Suprapubic skin (tissue), 4 donors: ENCODE data around the gene GPN3. TPM values are rescaled to one million over a fixed set of nuclear protein-coding genes. Genes with fewer than 3 reads are reported as not detected.

Experiments
- DNase-seq, 2 donors: peaks; one replicate each; pipeline ENCODE4 v3.0.0-alpha.2; 2019; ENCODE audit warnings: low spot score in 2 of 2
- H3K27ac ChIP-seq: fragments of 200-600 bp; sonication (generic); one replicate; pipeline ENCODE4 v1.5.1; 2019
- H3K27me3 ChIP-seq: fragments of 200-600 bp; sonication (generic); one replicate; pipeline ENCODE4 v1.5.1; 2019
- H3K36me3 ChIP-seq: fragments of 200-600 bp; sonication (generic); one replicate; pipeline ENCODE4 v1.5.1; 2019
- H3K4me1 ChIP-seq: fragments of 200-600 bp; sonication (generic); one replicate; pipeline ENCODE4 v1.5.1; 2019
- H3K4me3 ChIP-seq: fragments of 200-600 bp; sonication (generic); one replicate; pipeline ENCODE4 v1.5.1; 2019; ENCODE audit warnings: mild to moderate bottlenecking
- H3K9me3 ChIP-seq: fragments of 200-600 bp; sonication (generic); one replicate; pipeline ENCODE4 v1.5.1; 2019
- CTCF ChIP-seq, 2 donors: fragments of 200-600 bp in 1 of 2; fragments of 450-650 bp in 1 of 2; sonication (generic) in 1 of 2; IDR thresholded peaks; one replicate each; pipeline ENCODE4 v1.5.1; 2016 to 2019; ENCODE audit warnings: antibody characterized with exemption in 2 of 2, mild to moderate bottlenecking in 1 of 2, moderate library complexity in 1 of 2
- EP300 ChIP-seq: sonication (generic); formaldehyde crosslinking; IDR thresholded peaks from one replicate; pipeline ENCODE4 v1.6.1; 2017; ENCODE audit warnings: antibody characterized with exemption
- POLR2A ChIP-seq, 2 donors: fragments of 450-650 bp; IDR thresholded peaks; one replicate each; pipeline ENCODE4 v1.6.1; 2017; ENCODE audit warnings: antibody characterized with exemption in 2 of 2, mild to moderate bottlenecking in 2 of 2, moderate library complexity in 2 of 2
- POLR2AphosphoS5 ChIP-seq, 3 donors: sonication (generic); formaldehyde crosslinking; IDR thresholded peaks; one replicate each; pipeline ENCODE4 v1.6.1; 2017; ENCODE audit warnings: antibody characterized with exemption in 3 of 3
- WGBS: methylation state at CpG from one replicate; pipeline ENCODE4 v1.1.5; 2018; 5-methylcytosine and 5-hydroxymethylcytosine counted together
- total RNA-seq, 4 donors: library from RNA; depleted of rRNA; stranded (reverse); fragments of >200 nt; gene quantifications; one replicate each; pipeline ENCODE4 v1.1.0, GENCODE V29; 2016

GPN3 gene
- total RNA-seq, 4 donors from 2014 or later, result 9.6 to 17.1 (median 13.3) TPM

DNA sequence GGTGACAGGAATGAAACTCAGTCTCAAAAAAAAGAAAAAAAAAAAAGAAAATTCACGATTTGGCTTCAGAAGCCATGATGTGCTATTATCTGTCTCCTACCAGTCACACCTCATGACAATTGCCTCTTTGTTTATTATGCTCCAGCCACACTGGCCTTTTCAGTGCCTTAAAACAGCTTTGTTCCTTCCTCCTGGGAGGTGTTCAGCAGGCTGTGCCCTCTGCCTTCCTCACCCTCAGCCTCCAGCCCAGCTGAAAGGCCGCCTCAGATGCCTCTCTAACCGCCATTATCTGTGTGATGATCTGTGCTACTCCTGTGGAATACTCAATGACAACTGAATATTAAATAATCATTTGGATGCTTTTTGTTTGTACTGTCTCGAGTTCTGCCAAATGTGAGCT, 9.3 kb downstream of the GPN3 start:
- no peaks in the 10 kb centered on the region for H3K4me1 ChIP-seq
- peak; percentile 11 to 50 for DNase-seq
- no peak overlapping the region for H3K4me3 ChIP-seq
- H3K27ac ChIP-seq, result no peak overlapping the region
- no peak for TF ChIP-seq CTCF (IDR thresholded peaks at IDR 0.05)
- no peak for TF ChIP-seq EP300
- no peak for TF ChIP-seq POLR2A (IDR thresholded peaks at IDR 0.05)
- no peak for TF ChIP-seq POLR2AphosphoS5 (IDR thresholded peaks at IDR 0.05)
- H3K27me3 ChIP-seq, result no peaks in the 10 kb centered on the region
- no peaks in the 10 kb centered on the region for H3K9me3 ChIP-seq
- H3K36me3 ChIP-seq, result peaks cover 78% of the 10 kb centered on the region
- WGBS, result 89% methylated on average over 4 of the region's 4 CpGs

DNA sequence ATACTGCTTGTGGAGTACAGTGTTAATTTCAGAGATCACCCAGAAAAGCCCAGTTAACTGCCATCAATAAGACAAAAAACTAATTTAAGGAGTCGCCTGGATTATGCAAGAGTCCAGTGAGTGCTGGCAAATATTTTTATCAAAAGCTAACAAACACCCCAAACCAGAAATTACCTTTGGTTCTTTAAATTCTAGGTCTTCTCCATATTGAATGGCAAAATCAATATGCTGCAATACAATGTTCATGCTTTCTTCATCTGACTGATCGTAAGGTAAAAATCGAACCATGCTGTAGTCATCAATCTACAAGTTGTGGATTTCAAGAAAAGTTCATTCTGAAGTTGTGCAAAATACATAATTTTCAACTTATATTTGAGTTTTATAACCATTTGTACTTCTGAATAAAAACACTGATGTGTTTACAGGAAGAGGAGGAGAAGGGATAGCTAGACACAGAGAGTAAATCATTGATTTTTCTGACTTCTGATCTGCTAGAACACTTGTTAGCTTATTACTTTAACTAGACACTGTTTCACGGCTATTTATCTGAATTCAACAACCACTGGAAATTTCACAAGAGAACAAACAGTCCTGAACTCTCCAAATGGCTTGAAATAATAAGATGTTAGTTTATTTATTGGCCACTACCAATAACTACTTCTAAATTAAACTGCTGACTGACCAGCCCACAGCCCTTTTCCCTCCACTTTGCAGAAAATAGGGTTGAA, 14.3 kb downstream of the GPN3 start:
- no peak for TF ChIP-seq POLR2AphosphoS5 (IDR thresholded peaks at IDR 0.05)
- TF ChIP-seq EP300, result no peak
- TF ChIP-seq POLR2A (IDR thresholded peaks at IDR 0.05), result no peak
- no peak for TF ChIP-seq CTCF (IDR thresholded peaks at IDR 0.05)
- H3K9me3 ChIP-seq, result no peaks in the 10 kb centered on the region
- no peak overlapping the region for H3K4me3 ChIP-seq
- 95% methylated on average over 4 of the region's 4 CpGs for WGBS
- no peak for DNase-seq
- no peak overlapping the region for H3K27ac ChIP-seq
- H3K27me3 ChIP-seq, result no peaks in the 10 kb centered on the region
- H3K4me1 ChIP-seq, result peaks cover 8% of the 10 kb centered on the region
- H3K36me3 ChIP-seq, result peaks cover 49% of the 10 kb centered on the region

DNA sequence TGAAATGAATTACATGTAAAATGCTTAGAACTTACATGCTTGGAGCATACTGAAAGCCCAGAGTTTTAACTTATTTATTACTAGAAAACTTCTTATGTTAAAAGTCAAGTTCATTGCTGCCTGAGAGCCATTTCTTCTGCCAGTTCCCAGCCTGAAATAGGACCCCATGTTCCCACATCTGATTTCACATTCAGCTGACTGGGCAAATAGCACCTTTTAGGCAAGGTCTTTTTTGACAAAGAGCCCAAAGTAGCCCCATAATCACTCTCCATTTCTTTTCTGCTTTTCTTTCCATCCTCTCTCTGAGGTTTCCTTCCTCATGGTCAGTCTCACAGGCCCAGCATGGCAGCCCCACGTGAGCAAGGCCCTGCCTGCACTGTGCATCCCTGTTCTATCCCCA, 16.8 kb downstream of the GPN3 start:
- 59% methylated on average over 1 of the region's 1 CpG for WGBS
- Histone ChIP-seq H3K36me3 (peaks cover 40% of the 10 kb centered on the region), H3K27ac (no peak overlapping the region), H3K9me3 (no peaks in the 10 kb centered on the region), H3K4me3 (no peak overlapping the region), H3K4me1 (peaks cover 23% of the 10 kb centered on the region), H3K27me3 (no peaks in the 10 kb centered on the region)
- TF ChIP-seq POLR2AphosphoS5 (IDR thresholded peaks at IDR 0.05) (no peak), POLR2A (IDR thresholded peaks at IDR 0.05) (no peak), CTCF (IDR thresholded peaks at IDR 0.05) (no peak), EP300 (no peak)
- peak in 1 of 2 donors; percentile 20 for DNase-seq

DNA sequence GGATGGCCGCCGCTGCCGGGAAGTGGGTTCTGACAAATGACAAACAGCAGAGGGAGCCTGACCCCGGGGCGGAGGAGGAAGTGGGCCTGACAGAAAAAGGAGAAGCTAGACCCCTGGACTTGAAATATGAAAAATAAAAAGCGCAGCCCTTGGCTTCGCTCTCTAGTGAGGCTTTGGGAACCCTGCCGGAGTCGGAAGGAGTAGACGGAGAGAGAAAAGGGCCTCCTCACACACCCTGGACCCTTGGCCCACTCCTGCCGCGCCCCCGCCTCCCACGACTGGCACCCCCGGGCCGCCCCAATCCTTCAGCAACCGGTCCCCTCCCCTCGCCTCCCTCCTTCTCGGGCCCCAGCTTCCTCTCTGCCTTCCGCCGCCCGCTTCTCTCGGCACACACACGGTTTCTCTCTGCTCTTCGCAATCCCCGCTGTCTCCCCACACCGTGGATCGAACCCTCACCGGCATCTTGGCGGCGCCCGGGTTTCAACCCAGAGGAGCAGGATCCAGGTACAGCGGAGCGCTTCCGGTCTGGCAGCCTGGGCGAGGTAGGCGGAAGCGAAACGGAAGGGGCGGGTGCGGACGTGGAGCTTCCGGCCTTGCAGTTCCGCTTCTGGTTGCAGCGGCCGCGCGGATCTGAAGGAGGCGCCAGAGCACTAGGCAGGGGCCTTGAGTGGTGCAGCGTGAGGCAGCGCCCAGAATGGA, 18.1 kb downstream of the GPN3 start, which contains the start of gene ARPC3:
ARPC3 (minus strand) TSS at position 539 of the 699 bp plus-strand sequence; CDS start at position 462, 77 bp downstream.
- TF ChIP-seq POLR2A (IDR thresholded peaks at IDR 0.05) (peak in 1 of 2 donors; percentile 54), POLR2AphosphoS5 (IDR thresholded peaks at IDR 0.05) (peak; percentile 83 to 94 (median 93)), EP300 (no peak), CTCF (IDR thresholded peaks at IDR 0.05) (peak in 1 of 2 donors; percentile 94)
- Histone ChIP-seq H3K27me3 (no peaks in the 10 kb centered on the region), H3K4me1 (peaks cover 23% of the 10 kb centered on the region), H3K4me3 (peak within 1 kb of the TSS; percentile 92), H3K9me3 (no peaks in the 10 kb centered on the region), H3K27ac (peak within 1 kb of the TSS; percentile 97), H3K36me3 (peaks cover 30% of the 10 kb centered on the region)
- WGBS, result under 1% methylated on average over 41 of the region's 51 CpGs
- DNase-seq, result peak; percentile 96 to 98

DNA sequence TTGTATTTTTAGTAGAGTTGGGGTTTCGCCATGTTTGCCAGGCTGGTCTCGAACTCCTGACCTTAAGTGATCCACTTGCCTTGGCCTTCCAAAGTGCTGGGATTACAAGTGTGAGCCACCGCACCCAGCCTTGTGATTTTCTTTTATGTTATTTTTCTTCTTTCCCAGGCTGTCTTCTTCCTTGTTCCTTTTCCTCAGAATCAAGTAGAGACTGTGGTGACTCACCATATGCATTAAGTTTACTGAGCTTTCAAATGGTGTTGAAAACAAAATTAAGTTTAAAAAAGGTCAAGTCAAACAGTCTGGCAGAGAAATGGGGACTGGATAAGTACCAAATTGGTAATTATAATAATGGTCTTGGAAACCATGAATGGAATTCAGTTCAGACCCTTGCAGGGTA, 23.6 kb downstream of the GPN3 start:
- WGBS, result 92% methylated on average over 3 of the region's 3 CpGs
- Histone ChIP-seq H3K27ac (no peak overlapping the region), H3K4me3 (no peak overlapping the region), H3K4me1 (peaks cover 22% of the 10 kb centered on the region), H3K9me3 (no peaks in the 10 kb centered on the region), H3K27me3 (no peaks in the 10 kb centered on the region), H3K36me3 (peaks cover 54% of the 10 kb centered on the region)
- TF ChIP-seq CTCF (IDR thresholded peaks at IDR 0.05) (no peak), EP300 (no peak), POLR2AphosphoS5 (IDR thresholded peaks at IDR 0.05) (no peak), POLR2A (IDR thresholded peaks at IDR 0.05) (no peak)
- DNase-seq, result no peak
